ACHN (cell line): ENCODE data around the gene RHOH.

Experiments
- DNase-seq: peaks from one replicate; pipeline ENCODE4 v3.0.0-alpha.2; 2015
- in situ Hi-C: cut with HindIII; loops from 2 replicates; pipeline ENCODE4 v1.10.0; 2017; ENCODE audit warnings: low sequenced_read_pairs, low pct_ligation_motif_present, low pct_unique_long_range_greater_than_20kb

Gene RHOH

GRCh38 chr4:40200875-40201801, 4.3 kb downstream of the RHOH start:
- no peak for DNase-seq
- in situ Hi-C loops = no loop called here

- in situ Hi-C loops = no loop called here
- DNase-seq = no peak
These were observed 5.1 kb downstream of the RHOH start for GRCh38 chr4:40201898-40202297.

- DNase-seq = no peak
- in situ Hi-C loops = no loop called here
These were observed 5.6 kb downstream of the RHOH start for GRCh38 chr4:40202474-40202873.

- no peak for DNase-seq
- in situ Hi-C loops = no loop called here
These were observed 7.9 kb downstream of the RHOH start for GRCh38 chr4:40204507-40205258.

- DNase-seq = no peak
- in situ Hi-C loops = no loop called here
These were observed 8.7 kb downstream of the RHOH start for GRCh38 chr4:40205259-40206198.

GRCh38 chr4:40206426-40206825, 9.6 kb downstream of the RHOH start:
- in situ Hi-C loops = no loop called here
- DNase-seq = no peak

- in situ Hi-C loops = no loop called here
- DNase-seq = no peak
These were observed 12.6 kb downstream of the RHOH start for GRCh38 chr4:40209401-40209800.

GRCh38 chr4:40210776-40211175, 13.9 kb downstream of the RHOH start:
- DNase-seq = no peak
- in situ Hi-C loops = no loop called here

- no peak for DNase-seq
- in situ Hi-C loops = no loop called here
These were observed 14.7 kb downstream of the RHOH start for GRCh38 chr4:40211224-40212185.

GRCh38 chr4:40212674-40213527, 16.1 kb downstream of the RHOH start:
- in situ Hi-C loops = no loop called here
- DNase-seq = no peak

- no peak for DNase-seq
- in situ Hi-C loops = no loop called here
These were observed 17.2 kb downstream of the RHOH start for GRCh38 chr4:40214038-40214437.

- in situ Hi-C loops = no loop called here
- DNase-seq = no peak
These were observed 18.0 kb downstream of the RHOH start for GRCh38 chr4:40214661-40215418.

- in situ Hi-C loops = no loop called here
- no peak for DNase-seq
These were observed 20.0 kb downstream of the RHOH start for GRCh38 chr4:40216622-40217366.

- DNase-seq = no peak
- in situ Hi-C loops = no loop called here
These were observed 24.9 kb downstream of the RHOH start for GRCh38 chr4:40221744-40222143.

- in situ Hi-C loops = no loop called here
These were observed 26.5 kb downstream of the RHOH start for GRCh38 chr4:40223343-40223742.

GRCh38 chr4:40224432-40224831, 27.6 kb downstream of the RHOH start:
- no peak for DNase-seq
- in situ Hi-C loops = no loop called here

More at GRCh38 chr4:40223343-40223742, 26.5 kb downstream of the RHOH start:
- no peak for DNase-seq
